GM12878 (cell line): Measurements from ENCODE around the gene TMPRSS6. TPM values are rescaled to one million over a fixed set of nuclear protein-coding genes. Genes with fewer than 3 reads are reported as not detected.

Experiments used
- ATAC-seq: fragments of 200-7000 bp; cut with Tn5 transposase; 3 replicates; pipeline ENCODE4 v1.9.1; 2020; ENCODE audit warnings: mild to moderate bottlenecking, moderate library complexity
- BruUV-seq: library from RNA; stranded (reverse); fragments of 400-500 nt; replicated peaks from 2 replicates; lab custom pipeline; 2021; lab: Mats Ljungman, UMichigan
- CTCF ChIA-PET: fragments of 300-600 bp; sonication (Branson Sonifier 250); formaldehyde crosslinking; extraction: SDS; loops from one replicate; lab custom pipeline; 2021; ENCODE audit warnings: inconsistent platforms; lab: Yijun Ruan, JAX
- POLR2A ChIA-PET: fragments of 350-600 bp; formaldehyde crosslinking; extraction: SDS; loops from one replicate; lab custom pipeline; 2021; ENCODE audit warnings: inconsistent platforms; lab: Charles Lee
- RAD21 ChIA-PET: fragments of 300-600 bp; sonication (Branson Sonifier 250); formaldehyde crosslinking; loops from one replicate; lab custom pipeline; 2023; ENCODE audit warnings: antibody characterized with exemption; ENCODE audit not compliant: unreplicated experiment; lab: Charles Lee
- SMC1A ChIA-PET: fragments of 300-600 bp; sonication (Branson Sonifier 250); formaldehyde crosslinking; loops from one replicate; lab custom pipeline; 2023; ENCODE audit not compliant: unreplicated experiment, uncharacterized antibody; lab: Charles Lee
- DNase-seq: peaks from one replicate; pipeline ENCODE4 v3.0.0-alpha.2; 2011; ENCODE audit warnings: low read depth, low spot score
- FAIRE-seq: peaks from 3 replicates; lab custom pipeline; 2011; peaks lifted over from hg19 to GRCh38; lab: Jason Lieb, UNC
- H2AFZ ChIP-seq: 2 replicates; pipeline ENCODE4 v1.6.0; 2011; ENCODE audit warnings: low read depth, low read length, control low read depth; ENCODE audit not compliant: control insufficient read depth
- H3K27ac ChIP-seq: 2 replicates; pipeline ENCODE4 v1.5.1; 2011; ENCODE audit warnings: control low read depth; ENCODE audit not compliant: control insufficient read depth, insufficient read depth
- H3K27me3 ChIP-seq, 2 experiments: replicated peaks in 1 of 2; 2 replicates each; pipeline versions ENCODE4 v1.6.0 to v1.6.1; 2011; ENCODE audit warnings: low read length in 1 of 2; ENCODE audit not compliant: control insufficient read depth in 2 of 2, insufficient read depth in 2 of 2
- H3K36me3 ChIP-seq, 2 experiments: 2 replicates each; pipeline ENCODE4 v1.5.1; 2011; ENCODE audit warnings: low read length in 1 of 2; ENCODE audit not compliant: control insufficient read depth in 2 of 2, insufficient read depth in 2 of 2
- H3K4me1 ChIP-seq: 2 replicates; pipeline ENCODE4 v1.6.1; 2011; ENCODE audit warnings: mild to moderate bottlenecking, low read length, moderate library complexity, mixed read lengths; ENCODE audit not compliant: control insufficient read depth, insufficient read depth
- H3K4me2 ChIP-seq: 2 replicates; pipeline ENCODE4 v1.6.0; 2011; ENCODE audit warnings: control low read depth; ENCODE audit not compliant: control insufficient read depth, insufficient read depth
- H3K4me3 ChIP-seq: fragments of 200-600 bp; sonication (generic); 2 replicates; pipeline ENCODE4 v1.5.1; 2016
- H3K79me2 ChIP-seq: 2 replicates; pipeline ENCODE4 v1.6.0; 2011; ENCODE audit warnings: low read length; ENCODE audit not compliant: control insufficient read depth, insufficient read depth
- H3K9ac ChIP-seq: 2 replicates; pipeline ENCODE4 v1.8.0; 2011; ENCODE audit warnings: low read length, control low read depth, mixed read lengths; ENCODE audit not compliant: control insufficient read depth, insufficient read depth
- H3K9me3 ChIP-seq: replicated peaks from 3 replicates; pipeline ENCODE4 v1.5.1; 2011; ENCODE audit warnings: mild to moderate bottlenecking, low read length; ENCODE audit not compliant: control insufficient read depth, insufficient read depth
- H4K20me1 ChIP-seq: 2 replicates; pipeline ENCODE4 v1.6.0; 2011; ENCODE audit not compliant: control insufficient read depth, insufficient read depth
- CHD2 ChIP-seq: IDR thresholded peaks from 2 replicates; pipeline ENCODE4 v1.6.1; 2011; ENCODE audit warnings: low read depth, low read length, improper control_type of control experiment, borderline replicate concordance
- HDAC2 ChIP-seq: fragments of 200-600 bp; sonication (generic); IDR thresholded peaks from 2 replicates; pipeline ENCODE4 v1.6.1; 2017
- NFXL1 ChIP-seq: fragments of 450-650 bp; IDR thresholded peaks from 2 replicates; pipeline ENCODE4 v1.6.1; 2017; ENCODE audit warnings: antibody characterized with exemption, mild to moderate bottlenecking, borderline replicate concordance
- RCOR1 ChIP-seq: conservative IDR thresholded peaks from 2 replicates; pipeline ENCODE4 v1.6.1; 2012; ENCODE audit warnings: low read depth, low read length, improper control_type of control experiment
- SREBF2 ChIP-seq: IDR thresholded peaks from 2 replicates; pipeline ENCODE4 v1.6.1; 2012; ENCODE audit warnings: mild to moderate bottlenecking, low read length
- ZNF592 ChIP-seq: fragments of 450-650 bp; IDR thresholded peaks from 2 replicates; pipeline ENCODE4 v1.6.1; 2017; ENCODE audit warnings: mild to moderate bottlenecking, moderate library complexity
- WGBS: methylation state at CpG from one replicate; pipeline ENCODE4 v1.1.6; 2016; ENCODE audit warnings: low lambda C conversion rate; ENCODE audit not compliant: insufficient replicate concordance, insufficient coverage; ENCODE audit errors: missing lambda C conversion rate; 5-methylcytosine and 5-hydroxymethylcytosine counted together
- in situ Hi-C: fragments of 300-500 bp; cut with MboI; formaldehyde crosslinking; loops from 9 replicates; pipeline ENCODE4 v1.14.3; 2018; ENCODE audit warnings: mixed read lengths
- intact Hi-C: fragments of 100-400 bp; cut with micrococcal nuclease; formaldehyde crosslinking; loops from one replicate; pipeline ENCODE4 v1.14.2; 2022; ENCODE audit not compliant: unreplicated experiment
- polyA plus RNA-seq, 11 experiments: library from polyadenylated mRNA; depleted of rRNA in 4 of 11; unstranded in 6 of 11; stranded (reverse) in 5 of 11; fragments of >200 nt; fragmentation: Nextera tagmentation in 4 of 11; fragmentation: Illumina TruSeq in 1 of 11; extraction: Ambion mirVana in 4 of 11; extraction: Trizol in 1 of 11; gene quantifications; 1 replicate in 1 of 11; 2 replicates in 10 of 11; pipeline versions ENCODE4 v1.2.1 to v1.2.3, GENCODE V29; 2011 to 2016; ENCODE audit warnings: inconsistent platforms in 2 of 11, missing spikeins in 2 of 11, low read depth in 1 of 11
- total RNA-seq, 4 experiments: library from RNA; depleted of rRNA in 3 of 4; stranded (reverse); fragments of >200 nt in 3 of 4; fragmentation: Illumina TruSeq in 1 of 4; extraction: Trizol in 1 of 4; gene quantifications; 2 replicates each; pipeline versions ENCODE4 v1.2.1 to v1.2.3, GENCODE V29; 2013 to 2021

TMPRSS6 gene
- total and polyA plus RNA-seq, 10 of the 15 experiments (the other 5 are each of a cell fraction or from before 2014, with no cell fraction given) = 0.06 to 0.69 (median 0.19) TPM; not detected in 6

DNA sequence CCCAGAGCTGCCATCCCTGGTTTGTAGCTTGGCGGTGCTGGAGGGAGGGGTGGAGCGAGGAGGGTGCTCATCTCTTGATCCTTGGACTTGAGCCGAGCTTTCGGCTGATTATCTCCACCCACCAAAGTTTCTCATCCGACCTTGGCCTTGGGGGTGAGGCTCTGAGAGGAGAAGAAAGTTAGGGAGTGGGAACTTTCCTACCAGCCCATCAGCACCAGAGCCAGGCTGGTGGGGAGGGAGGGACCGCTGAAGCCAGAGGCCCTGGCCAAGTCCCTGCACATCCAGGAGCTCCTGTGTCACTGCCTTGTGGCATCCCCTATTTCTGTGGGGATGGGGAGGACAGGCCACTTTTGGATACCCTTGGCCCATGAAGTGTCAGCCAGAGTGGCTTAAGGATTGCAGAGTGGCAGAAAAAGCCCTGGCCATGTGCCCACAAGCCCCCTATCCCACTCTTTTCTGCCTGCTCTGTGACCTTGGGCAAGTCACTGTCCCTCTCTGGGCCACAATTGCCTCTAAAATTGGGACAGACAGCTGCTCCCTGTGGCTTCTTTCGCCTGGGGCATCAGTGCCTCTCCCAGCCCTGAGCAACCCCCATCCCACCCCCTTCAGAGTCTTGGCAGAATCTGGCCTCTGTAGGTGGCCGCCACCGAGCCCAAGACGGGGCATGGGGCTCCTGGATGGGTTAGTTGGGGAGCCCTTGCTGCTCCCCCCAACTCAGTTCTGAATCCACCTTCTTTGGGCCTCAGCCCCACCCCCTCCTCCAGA is 47.7 kb downstream of the TMPRSS6 start:
- Histone ChIP-seq H2AFZ (no peak overlapping the region), H3K79me2 (no peaks in the 10 kb centered on the region), H3K36me3 (peaks cover 0 to 2% of the 10 kb centered on the region in 2 experiments; a peak in 2 of 4 replicates), H3K9ac (no peak overlapping the region), H3K4me1 (peaks cover 11% of the 10 kb centered on the region), H3K4me2 (no peak overlapping the region), H4K20me1 (no peaks in the 10 kb centered on the region), H3K27me3 (no peaks in the 10 kb centered on the region), H3K4me3 (no peak overlapping the region), H3K9me3 (no peaks in the 10 kb centered on the region), H3K27ac (no peak overlapping the region)
- CTCF ChIA-PET = interaction anchor here (0.6 to 1.4 kb wide), 2 partner anchors 15 to 18 kb away, joined by 3 read pairs; no protein-coding TSS in a partner anchor
- FAIRE-seq = no peak
- ATAC-seq = no peak
- BruUV-seq = TSS peak; percentile 57
- WGBS = 63% methylated on average over 10 of the region's 10 CpGs
- in situ Hi-C loops (no loop called here), intact Hi-C loops (no loop called here)
- SMC1A ChIA-PET = no interaction called here
- RAD21 ChIA-PET = no interaction called here
- DNase-seq = no peak
- POLR2A ChIA-PET = no interaction called here
- TF ChIP-seq ZNF592 (no peak), HDAC2 (no peak), CHD2 (no peak), RCOR1 (no peak), SREBF2 (no peak), NFXL1 (no peak)
